NCI-H510A (cell line): ENCODE data around the gene SLC25A19.
A peak's percentile ranks its signal among the peaks of the same experiment; 100 is the strongest.

ENCODE experiments used
- DNase-seq: peaks from one replicate; lab custom pipeline; 2025; lab: John Stamatoyannopoulos, UW

The SLC25A19 gene

DNA sequence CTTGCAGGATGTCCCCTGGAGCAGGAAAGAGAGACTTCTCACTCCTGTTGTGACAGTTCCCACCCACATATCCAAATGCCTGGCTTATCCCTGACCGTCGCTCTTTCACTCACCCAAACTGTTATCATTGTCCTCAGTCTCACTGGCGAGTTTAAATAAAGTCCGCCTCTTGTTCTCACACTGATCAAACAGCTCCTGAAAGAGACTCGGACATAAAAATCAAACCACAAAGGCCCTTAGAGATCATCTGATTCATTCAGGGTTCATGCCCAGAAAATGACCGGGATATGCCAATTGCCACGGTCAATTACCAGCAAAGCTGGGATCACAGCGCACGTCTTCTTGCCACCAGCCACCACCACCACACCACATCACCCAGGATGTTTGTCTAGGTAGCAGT lies 47.7 kb downstream of the SLC25A19 start:
- DNase-seq = no peak

DNA sequence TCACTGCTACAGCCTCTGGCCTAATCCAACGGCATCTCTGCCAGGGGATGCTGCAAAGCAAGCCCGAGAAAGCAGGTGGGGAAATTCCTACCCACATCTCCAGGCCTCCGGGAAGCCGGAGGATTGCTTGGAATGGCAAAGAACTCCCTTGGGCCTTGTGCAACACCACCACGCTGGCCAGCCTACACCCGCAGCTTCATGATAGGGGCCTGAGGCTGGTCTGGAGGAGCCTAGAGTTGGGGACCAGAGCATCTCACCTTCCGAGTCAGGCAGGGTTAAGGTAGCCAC lies 48.1 kb downstream of the SLC25A19 start:
- no peak for DNase-seq

DNA sequence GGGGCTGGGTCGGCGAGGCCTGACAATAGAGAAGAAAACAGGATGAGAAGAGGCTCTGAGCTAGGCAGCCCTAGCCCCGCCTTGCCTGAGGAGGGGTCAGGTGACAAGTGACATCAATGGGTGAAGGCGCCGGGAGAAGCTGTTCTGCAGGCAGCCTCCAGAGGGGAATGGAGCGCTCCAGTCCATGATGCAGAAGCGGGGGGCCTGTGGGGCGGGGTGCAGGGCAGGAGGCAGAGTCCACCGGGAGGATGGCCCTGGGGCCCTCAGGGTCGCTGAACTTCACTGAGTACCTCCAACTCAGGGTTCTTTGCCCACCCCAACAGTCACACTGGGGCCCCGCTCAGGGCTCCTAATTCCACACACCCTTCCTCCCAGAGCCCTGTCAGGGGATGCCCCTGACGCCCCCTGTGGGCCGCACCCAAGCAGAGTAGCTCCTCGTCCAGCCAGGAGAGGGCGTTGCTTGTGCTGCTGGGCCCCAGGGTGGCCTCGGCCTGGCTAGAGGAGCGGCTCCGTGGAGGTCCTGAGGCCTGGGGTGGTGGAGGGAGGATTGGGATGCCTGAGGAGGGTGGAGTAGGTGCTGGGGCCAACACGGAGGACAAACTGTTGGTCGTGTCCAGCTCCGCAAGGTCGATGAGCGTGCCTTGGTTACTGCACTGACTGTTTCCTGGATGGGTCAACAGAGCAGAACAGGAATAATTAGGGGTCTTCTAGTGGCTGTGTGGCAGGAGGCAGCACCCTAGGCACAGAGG lies 48.7 kb downstream of the SLC25A19 start:
- peak; percentile 45 for DNase-seq

GRCh38 chr17:75239778-75240393 lies 49.3 kb downstream of the SLC25A19 start:
- DNase-seq = no peak

- DNase-seq = no peak
Measured at GRCh38 chr17:75239214-75239613, 50.0 kb downstream of the SLC25A19 start.

- DNase-seq = peak; percentile 14
Measured at GRCh38 chr17:75238684-75239191, 50.5 kb downstream of the SLC25A19 start.

- DNase-seq = no peak
Measured at GRCh38 chr17:75238020-75238580, 51.1 kb downstream of the SLC25A19 start.

GRCh38 chr17:75237100-75238014 lies 51.9 kb downstream of the SLC25A19 start:
- DNase-seq = no peak

- DNase-seq = no peak
Measured at GRCh38 chr17:75232786-75233185, 56.4 kb downstream of the SLC25A19 start.

- no peak for DNase-seq
Measured at GRCh38 chr17:75231741-75232464, 57.3 kb downstream of the SLC25A19 start.

GRCh38 chr17:75231071-75231470 lies 58.2 kb downstream of the SLC25A19 start:
- no peak for DNase-seq

GRCh38 chr17:75228847-75229246 lies 60.4 kb downstream of the SLC25A19 start:
- DNase-seq = no peak

- no peak for DNase-seq
Measured at GRCh38 chr17:75228305-75228704, 60.9 kb downstream of the SLC25A19 start.

- no peak for DNase-seq
Measured at GRCh38 chr17:75227729-75228128, 61.5 kb downstream of the SLC25A19 start.

DNA sequence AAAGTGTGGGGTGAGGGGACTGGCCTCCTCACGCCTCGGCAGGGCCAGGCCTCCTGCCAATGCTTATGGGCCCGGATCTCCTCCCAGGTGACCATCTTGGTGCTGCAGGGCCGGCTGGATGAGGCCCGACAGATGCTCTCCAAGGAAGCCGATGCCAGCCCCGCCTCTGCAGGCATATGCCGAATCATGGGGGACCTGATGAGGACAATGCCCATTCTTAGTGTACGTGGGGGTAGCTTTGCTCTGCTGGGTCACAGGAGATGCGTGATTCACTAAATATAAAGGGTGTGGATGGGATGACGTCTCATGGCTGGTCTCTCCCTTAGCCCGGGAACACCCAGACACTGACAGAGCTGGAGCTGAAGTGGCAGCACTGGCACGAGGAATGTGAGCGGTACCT lies 64.2 kb downstream of the SLC25A19 start:
- DNase-seq = no peak
